IMR-90 (cell line): ENCODE data around the gene CRYBB1.

Source experiments
- MAFK ChIP-seq: IDR thresholded peaks from 2 replicates; pipeline ENCODE4 v1.6.1; 2012; ENCODE audit warnings: low read depth, low read length, improper control_type of control experiment
- MXI1 ChIP-seq: IDR thresholded peaks from 2 replicates; pipeline ENCODE4 v1.6.1; 2012; ENCODE audit warnings: low read depth, mild to moderate bottlenecking, low read length, moderate library complexity, borderline replicate concordance
- POLR2A ChIP-seq: IDR thresholded peaks from 2 replicates; pipeline ENCODE4 v1.6.1; 2012; ENCODE audit warnings: mild to moderate bottlenecking, low read depth, low read length
- RAD21 ChIP-seq: IDR thresholded peaks from 2 replicates; pipeline ENCODE4 v1.6.1; 2012; ENCODE audit warnings: low read length, improper control_type of control experiment
- TF ChIP-seq, protein P1 (sequence below): conservative IDR thresholded peaks from 2 replicates; pipeline ENCODE4 v1.5.1; 2012; ENCODE audit warnings: mild to moderate bottlenecking, low read depth, low read length, improper control_type of control experiment
- TF ChIP-seq, protein P2 (sequence below): fragments of 150-350 bp; IDR thresholded peaks from 2 replicates; pipeline ENCODE4 v1.6.1; 2017; ENCODE audit warnings: mild to moderate bottlenecking, antibody characterized with exemption, low read length, low read depth

GRCh38 chr22:26567610-26568009, 50.2 kb downstream of the CRYBB1 start:
- TF ChIP-seq, protein P1, sequence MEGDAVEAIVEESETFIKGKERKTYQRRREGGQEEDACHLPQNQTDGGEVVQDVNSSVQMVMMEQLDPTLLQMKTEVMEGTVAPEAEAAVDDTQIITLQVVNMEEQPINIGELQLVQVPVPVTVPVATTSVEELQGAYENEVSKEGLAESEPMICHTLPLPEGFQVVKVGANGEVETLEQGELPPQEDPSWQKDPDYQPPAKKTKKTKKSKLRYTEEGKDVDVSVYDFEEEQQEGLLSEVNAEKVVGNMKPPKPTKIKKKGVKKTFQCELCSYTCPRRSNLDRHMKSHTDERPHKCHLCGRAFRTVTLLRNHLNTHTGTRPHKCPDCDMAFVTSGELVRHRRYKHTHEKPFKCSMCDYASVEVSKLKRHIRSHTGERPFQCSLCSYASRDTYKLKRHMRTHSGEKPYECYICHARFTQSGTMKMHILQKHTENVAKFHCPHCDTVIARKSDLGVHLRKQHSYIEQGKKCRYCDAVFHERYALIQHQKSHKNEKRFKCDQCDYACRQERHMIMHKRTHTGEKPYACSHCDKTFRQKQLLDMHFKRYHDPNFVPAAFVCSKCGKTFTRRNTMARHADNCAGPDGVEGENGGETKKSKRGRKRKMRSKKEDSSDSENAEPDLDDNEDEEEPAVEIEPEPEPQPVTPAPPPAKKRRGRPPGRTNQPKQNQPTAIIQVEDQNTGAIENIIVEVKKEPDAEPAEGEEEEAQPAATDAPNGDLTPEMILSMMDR, result no peak
- no peak for TF ChIP-seq POLR2A
- TF ChIP-seq RAD21, result no peak
- TF ChIP-seq, protein P2, sequence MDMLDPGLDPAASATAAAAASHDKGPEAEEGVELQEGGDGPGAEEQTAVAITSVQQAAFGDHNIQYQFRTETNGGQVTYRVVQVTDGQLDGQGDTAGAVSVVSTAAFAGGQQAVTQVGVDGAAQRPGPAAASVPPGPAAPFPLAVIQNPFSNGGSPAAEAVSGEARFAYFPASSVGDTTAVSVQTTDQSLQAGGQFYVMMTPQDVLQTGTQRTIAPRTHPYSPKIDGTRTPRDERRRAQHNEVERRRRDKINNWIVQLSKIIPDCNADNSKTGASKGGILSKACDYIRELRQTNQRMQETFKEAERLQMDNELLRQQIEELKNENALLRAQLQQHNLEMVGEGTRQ, result no peak
- no peak for TF ChIP-seq MXI1
- TF ChIP-seq MAFK, result no peak
